ENCODE results near the gene UNC5A.

The UNC5A gene

DNA sequence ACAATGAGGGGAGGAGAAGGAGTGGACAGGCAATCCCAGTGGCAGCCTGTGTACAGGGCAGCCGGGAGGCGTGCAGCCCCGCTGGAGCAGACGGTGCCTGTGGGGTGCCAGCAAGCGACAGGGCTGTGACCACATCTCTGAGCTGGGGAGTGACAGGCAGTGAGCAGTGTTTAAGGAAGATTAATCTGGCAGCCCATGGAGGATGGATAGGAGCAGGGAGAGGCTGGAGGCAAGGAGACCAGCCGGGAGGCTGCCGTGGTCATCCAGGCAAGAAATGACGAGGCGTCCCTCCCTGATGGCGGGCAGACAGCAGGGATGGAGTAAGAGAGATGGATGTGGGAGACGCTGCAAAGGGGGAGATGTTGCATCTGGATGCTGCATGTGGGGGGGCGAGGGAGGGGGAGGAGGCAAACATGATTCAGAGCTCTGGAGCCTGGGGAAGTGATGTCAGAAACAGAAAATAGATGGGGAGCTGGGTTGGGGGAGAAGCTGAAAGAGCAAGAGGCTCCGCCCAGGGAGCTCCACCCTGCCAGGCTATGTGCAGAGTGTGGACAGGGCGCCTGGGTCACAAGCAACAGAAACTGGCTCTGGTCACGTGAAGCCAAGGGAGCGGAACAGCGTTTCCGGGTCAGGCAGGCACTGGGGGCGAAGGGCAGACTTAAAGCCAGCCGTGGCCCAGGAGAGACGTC, 12.6 kb downstream of the UNC5A start:
- no peak for FAIRE-seq
- no peak for DNase-seq (ENCODE audit: insufficient read length, low spot score)
- TF ChIP-seq, protein P1, sequence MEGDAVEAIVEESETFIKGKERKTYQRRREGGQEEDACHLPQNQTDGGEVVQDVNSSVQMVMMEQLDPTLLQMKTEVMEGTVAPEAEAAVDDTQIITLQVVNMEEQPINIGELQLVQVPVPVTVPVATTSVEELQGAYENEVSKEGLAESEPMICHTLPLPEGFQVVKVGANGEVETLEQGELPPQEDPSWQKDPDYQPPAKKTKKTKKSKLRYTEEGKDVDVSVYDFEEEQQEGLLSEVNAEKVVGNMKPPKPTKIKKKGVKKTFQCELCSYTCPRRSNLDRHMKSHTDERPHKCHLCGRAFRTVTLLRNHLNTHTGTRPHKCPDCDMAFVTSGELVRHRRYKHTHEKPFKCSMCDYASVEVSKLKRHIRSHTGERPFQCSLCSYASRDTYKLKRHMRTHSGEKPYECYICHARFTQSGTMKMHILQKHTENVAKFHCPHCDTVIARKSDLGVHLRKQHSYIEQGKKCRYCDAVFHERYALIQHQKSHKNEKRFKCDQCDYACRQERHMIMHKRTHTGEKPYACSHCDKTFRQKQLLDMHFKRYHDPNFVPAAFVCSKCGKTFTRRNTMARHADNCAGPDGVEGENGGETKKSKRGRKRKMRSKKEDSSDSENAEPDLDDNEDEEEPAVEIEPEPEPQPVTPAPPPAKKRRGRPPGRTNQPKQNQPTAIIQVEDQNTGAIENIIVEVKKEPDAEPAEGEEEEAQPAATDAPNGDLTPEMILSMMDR (IDR thresholded peaks at IDR 0.05; ENCODE audit: insufficient read depth, missing control alignments) = no peak

- FAIRE-seq (no peak), DNase-seq (ENCODE audit: insufficient read length, low spot score) (no peak)
- TF ChIP-seq, protein P1 (IDR thresholded peaks at IDR 0.05; ENCODE audit: insufficient read depth, missing control alignments) = no peak
Measured at GRCh38 chr5:176823869-176824412, 13.6 kb downstream of the UNC5A start.

DNA sequence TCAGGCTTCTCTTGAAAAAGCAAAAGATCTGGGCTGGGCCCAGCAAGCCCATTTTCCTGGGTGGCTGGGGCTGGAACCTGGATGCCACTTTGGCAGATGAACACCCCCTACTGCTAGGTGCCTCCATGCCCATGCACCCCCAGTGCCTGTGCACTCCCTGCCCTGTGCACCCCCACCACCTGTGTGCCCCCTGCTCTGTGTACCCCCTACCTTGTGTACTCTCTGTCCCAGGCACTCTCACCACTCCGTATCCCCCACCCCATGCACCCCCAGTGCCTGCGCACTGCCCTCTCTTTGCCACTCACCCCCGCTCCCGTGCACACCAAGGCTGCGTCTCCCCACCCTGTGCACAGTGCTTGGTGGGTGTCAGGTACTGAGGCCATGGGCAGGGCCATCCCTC, 14.2 kb downstream of the UNC5A start:
- FAIRE-seq (no peak), DNase-seq (ENCODE audit: insufficient read length, low spot score) (no peak)
- TF ChIP-seq, protein P1 (IDR thresholded peaks at IDR 0.05; ENCODE audit: insufficient read depth, missing control alignments) = no peak

- DNase-seq (ENCODE audit: insufficient read length, low spot score) = no peak
- no peak for FAIRE-seq
- TF ChIP-seq, protein P1 (IDR thresholded peaks at IDR 0.05; ENCODE audit: insufficient read depth, missing control alignments) = no peak
Measured at GRCh38 chr5:176825234-176825633, 14.9 kb downstream of the UNC5A start.

DNA sequence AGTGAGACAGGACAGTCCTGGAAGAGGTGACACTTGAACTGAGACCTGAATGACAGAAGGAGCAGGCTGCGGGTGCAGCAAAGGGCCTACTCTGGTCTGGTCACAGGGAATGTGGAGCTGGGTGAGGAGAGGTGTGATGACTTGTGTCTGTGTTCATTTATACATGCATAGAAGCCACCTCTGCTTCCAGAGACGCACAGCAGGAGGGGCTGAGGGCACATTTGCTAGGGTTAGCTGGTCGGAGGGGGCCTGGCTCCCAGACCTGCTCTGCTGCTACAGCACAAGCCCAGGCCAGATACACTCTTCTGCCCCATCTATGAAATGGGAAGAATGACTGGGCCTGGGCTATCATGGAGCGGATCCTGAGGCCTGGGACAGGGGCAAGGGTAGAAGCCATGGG, 15.6 kb downstream of the UNC5A start:
- no peak for FAIRE-seq
- TF ChIP-seq, protein P1 (IDR thresholded peaks at IDR 0.05; ENCODE audit: insufficient read depth, missing control alignments) = no peak
- DNase-seq (ENCODE audit: insufficient read length, low spot score) = no peak

DNA sequence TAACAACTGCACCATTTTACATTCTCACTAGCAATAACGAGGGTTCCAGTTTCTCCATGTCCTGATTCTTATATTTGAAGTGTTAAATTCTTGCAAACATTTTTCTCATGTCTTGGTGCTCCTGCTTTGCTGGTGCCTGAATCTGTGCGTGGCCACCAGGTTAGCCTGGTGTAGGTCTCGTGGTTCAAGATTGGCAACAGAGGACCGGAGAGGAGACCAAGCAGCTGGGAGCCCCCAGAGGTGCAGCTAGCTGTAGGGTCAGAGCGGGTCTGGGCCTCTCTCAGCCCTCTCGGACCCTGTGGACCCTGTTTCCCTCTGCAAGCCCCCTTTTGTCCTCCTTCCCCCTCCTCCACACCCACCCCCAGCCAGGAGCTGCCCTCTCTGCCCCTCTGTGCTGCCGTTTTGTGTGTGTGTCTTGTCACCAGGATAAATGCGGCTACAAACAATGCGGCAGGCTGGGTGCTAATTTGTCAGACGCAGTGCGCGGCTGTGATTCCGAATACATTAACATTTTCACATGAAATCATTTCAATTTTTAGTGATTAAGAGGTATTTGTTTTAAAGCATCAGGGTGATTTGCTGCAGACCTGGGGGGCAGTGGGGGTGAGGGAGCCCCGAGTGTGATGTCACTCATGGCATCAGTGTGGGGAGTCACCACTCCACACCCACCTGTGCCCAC, 17.5 kb downstream of the UNC5A start:
- DNase-seq (ENCODE audit: insufficient read length, low spot score) (no peak), FAIRE-seq (no peak)
- TF ChIP-seq, protein P1 (IDR thresholded peaks at IDR 0.05; ENCODE audit: insufficient read depth, missing control alignments) = no peak

DNA sequence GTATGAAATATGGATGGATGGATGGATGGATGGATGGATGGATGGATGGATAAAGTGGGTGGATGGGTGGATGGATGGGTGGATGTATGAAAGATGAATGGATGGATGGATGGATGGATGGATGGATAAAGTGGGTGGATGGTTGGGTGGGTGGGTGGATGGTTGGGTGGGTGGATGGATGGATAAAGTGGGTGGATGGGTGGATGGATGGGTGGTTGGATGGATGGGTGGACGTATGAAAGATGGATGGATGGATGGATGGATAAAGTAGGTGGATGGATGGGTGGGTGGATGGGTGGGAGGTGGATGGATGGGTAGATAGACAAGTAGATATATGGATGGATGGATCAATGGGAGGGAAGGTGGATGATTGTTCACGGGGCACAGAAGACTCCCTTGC, 19.0 kb downstream of the UNC5A start:
- FAIRE-seq = no peak
- TF ChIP-seq, protein P1 (IDR thresholded peaks at IDR 0.05; ENCODE audit: insufficient read depth, missing control alignments) = no peak
- no peak for DNase-seq (ENCODE audit: insufficient read length, low spot score)

Data from D721Med (cell line).